ENCODE measurements around the gene ZBTB32. TPM values are rescaled to one million over a fixed set of nuclear protein-coding genes. Genes with fewer than 3 reads are reported as not detected.

Gene ZBTB32
- total and polyA plus RNA-seq, 2 of the 8 experiments (the other 6 are each of a cell fraction or from before 2014, with no cell fraction given), result 0.11 to 0.50 TPM

- peaks cover 13% of the 10 kb centered on the region for H3K23me2 ChIP-seq (ENCODE audit: low read depth, low read length)
- ChIA-PET POLR2A (ENCODE audit: partially characterized antibody) (interaction anchor here (1.0 to 5.0 kb wide), 6 partner anchors 8 to 29 kb away, joined by 3 to 54 read pairs (median 3); partner anchors contain the start of genes LIN37, PSENEN and U2AF1L4), CTCF (ENCODE audit: partially characterized antibody) (interaction anchor here (0.7 to 11.8 kb wide), 6 partner anchors 19 to 253 kb away, joined by 3 to 80 read pairs (median 4); partner anchors contain the start of gene IGFLR1)
- peak overlapping the region in 2 of 4 experiments; percentile 70 to 89; a peak in 3 of 8 replicates for H3K4me3 ChIP-seq (ENCODE audit: extremely low read depth in 1 of 4, insufficient read depth in 2 of 4, low read depth in 3 of 4, low read length in 4 of 4)
- H3K18ac ChIP-seq (ENCODE audit: extremely low read depth, low read length), result no peak overlapping the region
- no peak overlapping the region for H2AK5ac ChIP-seq (ENCODE audit: low read depth, low read length)
- FAIRE-seq, result no peak
- peak overlapping the region; percentile 29 for H4K8ac ChIP-seq (ENCODE audit: extremely low read depth, insufficient read depth, low read length)
- H2BK12ac ChIP-seq (ENCODE audit: low read depth, low read length), result no peak overlapping the region
- peak overlapping the region; percentile 80 to 97 for H3K4me2 ChIP-seq (ENCODE audit: insufficient read depth in 1 of 2, low read depth in 2 of 2, low read length in 2 of 2)
- H3K14ac ChIP-seq (ENCODE audit: insufficient read length), result no peak overlapping the region
- no peak overlapping the region for H4K91ac ChIP-seq (replicated peaks; ENCODE audit: insufficient read length, low read length)
- no peak overlapping the region for H4K5ac ChIP-seq (ENCODE audit: insufficient read length, low read depth, low read length)
- H3K4ac ChIP-seq (replicated peaks; ENCODE audit: insufficient read length, low read depth, low read length), result no peak overlapping the region
- H3K79me2 ChIP-seq (ENCODE audit: control insufficient read depth in 1 of 2, insufficient read depth in 2 of 2, low read length in 2 of 2), result peaks cover 0 to 20% of the 10 kb centered on the region in 2 experiments; a peak in 3 of 4 replicates
- H4K20me1 ChIP-seq (replicated peaks in 1 of 2; ENCODE audit: control insufficient read depth in 1 of 2, insufficient read depth in 2 of 2, low read length in 2 of 2), result peaks cover 7 to 11% of the 10 kb centered on the region in 2 experiments
- H2BK15ac ChIP-seq (ENCODE audit: low read length), result no peak overlapping the region
- peaks cover 8% of the 10 kb centered on the region for H3K79me1 ChIP-seq (ENCODE audit: low read depth, low read length)
- no peaks in the 10 kb centered on the region for H3K9me3 ChIP-seq (ENCODE audit: insufficient read depth in 2 of 2, low read depth in 1 of 2, low read length in 1 of 2)
- no peak overlapping the region for H3K27ac ChIP-seq (ENCODE audit: low read depth, low read length)
- 91% methylated on average over 29 of the region's 32 CpGs; no CpG with 5 or more reads in 1 of the 2 experiments for WGBS, 2 experiments (ENCODE audit: extremely low coverage in 1 of 2, insufficient coverage in 1 of 2, insufficient read length in 1 of 2, insufficient replicate concordance in 2 of 2, low coverage in 1 of 2, low lambda C conversion rate in 2 of 2, missing lambda C conversion rate in 1 of 2)
- no peak overlapping the region for H3K9ac ChIP-seq (replicated peaks in 1 of 4; ENCODE audit: extremely low read depth in 1 of 4, low read depth in 3 of 4, low read length in 3 of 4)
- no peaks in the 10 kb centered on the region for H3K27me3 ChIP-seq (replicated peaks in 1 of 4; ENCODE audit: control insufficient read depth in 3 of 4, extremely low read depth in 1 of 4, insufficient read depth in 3 of 4, low read length in 3 of 4)
- no peak overlapping the region for H3K23ac ChIP-seq (ENCODE audit: insufficient read length)
- DNase-seq (ENCODE audit: low read depth in 1 of 2, low spot score in 2 of 2), result no peak
- no peak overlapping the region for H2BK5ac ChIP-seq (ENCODE audit: low read depth, low read length)
- H3K36me3 ChIP-seq (ENCODE audit: control insufficient read depth in 2 of 4, insufficient read depth in 4 of 4, low read length in 3 of 4), result peaks cover 14 to 37% (median 22%) of the 10 kb centered on the region in 4 experiments
- H3K56ac ChIP-seq (replicated peaks; ENCODE audit: insufficient read length, low read depth, low read length), result no peak overlapping the region
- peaks cover 0 to 21% (median 14%) of the 10 kb centered on the region in 4 experiments; a peak in 6 of 7 replicates for H3K4me1 ChIP-seq (replicated peaks in 1 of 4; ENCODE audit: control insufficient read depth in 3 of 4, insufficient read depth in 4 of 4, low read length in 3 of 4)
- H2AFZ ChIP-seq (ENCODE audit: low read length), result no peak overlapping the region
- H2BK120ac ChIP-seq (replicated peaks; ENCODE audit: low read depth, low read length), result no peak overlapping the region
- H2BK20ac ChIP-seq (ENCODE audit: low read length), result no peak overlapping the region
- no peak for TF ChIP-seq RXRA (IDR thresholded peaks at IDR 0.05; ENCODE audit: insufficient read depth, low read depth, low read length)
- TF ChIP-seq KDM4A (IDR thresholded peaks at IDR 0.05; ENCODE audit: low read depth, low read length, severe bottlenecking), result no peak
- no peak for TF ChIP-seq SP4 (IDR thresholded peaks at IDR 0.05; ENCODE audit: low read length)
- TF ChIP-seq EGR1 (IDR thresholded peaks at IDR 0.05; ENCODE audit: borderline replicate concordance, low read depth, low read length), result no peak
- no peak for TF ChIP-seq HDAC2 (IDR thresholded peaks at IDR 0.05; ENCODE audit: borderline replicate concordance in 1 of 2, low read depth in 2 of 2, low read length in 2 of 2)
- TF ChIP-seq SIRT6 (IDR thresholded peaks at IDR 0.05; ENCODE audit: low read length), result no peak
- no peak for TF ChIP-seq KDM1A (IDR thresholded peaks at IDR 0.05; ENCODE audit: borderline replicate concordance, low read length)
- TF ChIP-seq CTCF (IDR thresholded peaks at IDR 0.05; ENCODE audit: control extremely low read depth in 1 of 3, insufficient read depth in 1 of 3, low read depth in 1 of 3, low read length in 3 of 3), result no peak
- TF ChIP-seq CHD2 (IDR thresholded peaks at IDR 0.05; ENCODE audit: low read length), result no peak
Measured at GRCh38 chr19:35719402-35720162, 15.2 kb downstream of the ZBTB32 start.
